SH-SY5Y (cell line): ENCODE measurements around the gene CXXC5.

Experiments
- GATA2 ChIP-seq: IDR thresholded peaks from 2 replicates; pipeline ENCODE4 v1.6.1; 2011; ENCODE audit warnings: mild to moderate bottlenecking, low read depth, low read length
- GATA3 ChIP-seq: IDR thresholded peaks from 2 replicates; pipeline ENCODE4 v1.6.1; 2011; ENCODE audit warnings: low read depth, mild to moderate bottlenecking, low read length, moderate library complexity

DNA sequence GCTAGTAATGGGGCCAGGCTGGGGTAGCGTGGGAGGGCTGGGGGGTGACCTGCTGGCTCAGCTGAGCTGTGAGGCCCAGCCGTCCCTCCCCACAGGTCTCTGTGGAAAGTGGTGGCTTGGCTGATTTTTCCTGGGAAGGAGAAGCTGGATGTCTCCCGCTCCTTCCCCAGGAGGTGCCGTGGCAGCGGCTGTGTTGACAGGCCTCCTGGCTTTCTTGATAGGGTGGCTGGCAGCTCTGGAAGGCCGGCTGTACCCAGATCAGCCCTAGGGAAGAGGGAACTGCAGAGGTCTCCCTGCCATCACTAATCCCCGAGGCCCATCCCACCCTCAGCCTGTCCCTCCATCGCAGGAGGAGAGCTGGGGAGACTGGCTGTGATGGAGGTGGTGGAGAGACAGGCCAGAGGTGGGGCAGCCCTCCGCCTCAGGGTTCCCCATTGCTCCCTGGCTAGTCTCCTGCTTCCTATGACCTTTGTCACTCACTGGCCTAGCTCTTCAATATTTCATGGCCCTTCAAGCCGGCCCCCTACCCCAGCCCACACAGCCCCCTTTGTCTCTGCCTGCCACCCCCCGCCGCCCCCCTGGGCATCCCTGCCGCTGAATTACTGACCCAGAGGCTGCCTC, 6.8 kb downstream of the CXXC5 start:
- TF ChIP-seq GATA2 (no peak), GATA3 (no peak)
